22Rv1 (cell line): ENCODE results near the gene LYPD6B.

Experiments
- CTCF ChIP-seq: fragments of 450-650 bp; IDR thresholded peaks from 2 replicates; pipeline ENCODE4 v1.5.1; 2017; ENCODE audit warnings: mild to moderate bottlenecking
- ZFX ChIP-seq: fragments of 450-650 bp; IDR thresholded peaks from 2 replicates; pipeline ENCODE4 v1.6.1; 2017; ENCODE audit warnings: antibody characterized with exemption, borderline replicate concordance

GRCh38 chr2:149090706-149091105 is 52.2 kb downstream of the LYPD6B start:
- no peak for TF ChIP-seq CTCF
- no peak for TF ChIP-seq ZFX
